ENCODE data around the gene INCA1. TPM values are rescaled to one million over a fixed set of nuclear protein-coding genes. Genes with fewer than 3 reads are reported as not detected.

INCA1 gene, protein sequence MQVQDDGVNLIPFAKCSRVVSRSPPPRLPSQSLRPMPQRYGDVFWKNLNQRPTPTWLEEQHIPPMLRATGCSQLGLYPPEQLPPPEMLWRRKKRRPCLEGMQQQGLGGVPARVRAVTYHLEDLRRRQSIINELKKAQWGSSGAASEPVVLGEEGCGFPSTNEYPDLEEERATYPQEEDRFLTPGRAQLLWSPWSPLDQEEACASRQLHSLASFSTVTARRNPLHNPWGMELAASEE
- total RNA-seq (2022; extraction: Qiagen RNA extraction; ENCODE audit: low read depth) = 1.4 to 3.1 TPM (median 1.6 TPM) in 5 replicates

DNA sequence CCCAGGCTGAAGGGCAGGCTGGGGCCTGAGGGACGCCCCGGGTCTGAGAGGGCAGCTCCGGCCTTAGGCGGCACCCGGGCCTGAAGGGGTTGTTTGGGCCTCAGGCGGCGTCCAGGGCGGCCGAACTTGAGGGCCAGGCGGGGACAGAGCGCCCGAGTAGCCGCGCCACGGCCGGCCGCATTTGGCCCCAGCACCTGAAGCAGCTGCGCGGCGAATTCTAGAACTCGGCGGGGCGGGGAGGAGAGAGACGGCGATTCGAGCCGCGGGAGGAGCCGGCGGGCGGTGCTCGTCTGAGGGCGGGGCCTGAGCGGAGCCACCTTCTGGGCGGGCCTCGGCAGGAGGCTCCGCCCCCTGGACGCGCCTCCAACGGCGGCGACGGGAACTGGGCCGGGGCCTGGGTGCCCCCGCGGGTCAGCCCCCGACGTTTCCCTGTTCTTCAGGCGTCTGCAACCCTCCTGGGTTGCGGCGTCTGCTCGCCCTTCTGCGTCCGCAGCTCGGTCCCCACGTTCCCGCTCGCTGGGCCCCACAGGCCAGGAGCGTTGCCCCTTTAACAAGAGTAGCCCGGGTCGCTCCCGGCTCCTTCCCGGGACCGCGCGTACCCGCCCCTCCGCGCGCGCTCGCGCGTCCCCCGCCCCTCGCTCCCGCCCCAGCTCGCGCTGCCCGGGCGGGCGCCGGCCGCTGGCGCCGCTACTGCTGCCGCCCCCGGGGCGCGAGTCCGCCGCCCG lies at the start of gene INCA1, which contains the start of gene KIF1C:
Gene INCA1, minus strand, starts transcription at position 221 of the 725 bp plus-strand sequence. CDS start 3,085 bp downstream, outside the sequence.
Gene KIF1C, plus strand, starts transcription at position 649 of the 725 bp plus-strand sequence. CDS start 2,297 bp downstream, outside the sequence.

DNA sequence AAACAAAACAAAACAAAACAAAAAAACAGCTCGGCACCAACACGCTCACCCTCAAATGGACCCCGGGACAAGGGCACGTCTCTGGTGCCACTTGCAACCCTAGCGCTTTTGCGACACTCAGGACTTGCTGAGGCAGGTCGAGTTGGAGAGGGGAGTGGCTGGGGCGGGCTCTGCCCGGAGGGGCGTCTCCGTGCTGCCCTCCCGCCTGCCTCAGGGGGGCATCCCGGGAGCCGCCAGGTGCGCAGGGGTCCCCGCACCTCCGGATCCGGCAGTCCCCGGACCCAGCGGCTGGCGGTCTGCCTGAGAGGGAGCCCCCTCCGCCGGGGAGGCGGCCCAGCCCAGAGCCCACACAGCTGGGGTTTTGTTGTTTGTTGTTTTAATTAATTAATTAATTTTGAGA lies 38.0 kb upstream of the INCA1 start, which contains the start of gene SLC52A1:
Gene SLC52A1, minus strand, starts transcription at position 112 of the 400 bp plus-strand sequence. CDS start 820 bp downstream, outside the sequence.

DNA sequence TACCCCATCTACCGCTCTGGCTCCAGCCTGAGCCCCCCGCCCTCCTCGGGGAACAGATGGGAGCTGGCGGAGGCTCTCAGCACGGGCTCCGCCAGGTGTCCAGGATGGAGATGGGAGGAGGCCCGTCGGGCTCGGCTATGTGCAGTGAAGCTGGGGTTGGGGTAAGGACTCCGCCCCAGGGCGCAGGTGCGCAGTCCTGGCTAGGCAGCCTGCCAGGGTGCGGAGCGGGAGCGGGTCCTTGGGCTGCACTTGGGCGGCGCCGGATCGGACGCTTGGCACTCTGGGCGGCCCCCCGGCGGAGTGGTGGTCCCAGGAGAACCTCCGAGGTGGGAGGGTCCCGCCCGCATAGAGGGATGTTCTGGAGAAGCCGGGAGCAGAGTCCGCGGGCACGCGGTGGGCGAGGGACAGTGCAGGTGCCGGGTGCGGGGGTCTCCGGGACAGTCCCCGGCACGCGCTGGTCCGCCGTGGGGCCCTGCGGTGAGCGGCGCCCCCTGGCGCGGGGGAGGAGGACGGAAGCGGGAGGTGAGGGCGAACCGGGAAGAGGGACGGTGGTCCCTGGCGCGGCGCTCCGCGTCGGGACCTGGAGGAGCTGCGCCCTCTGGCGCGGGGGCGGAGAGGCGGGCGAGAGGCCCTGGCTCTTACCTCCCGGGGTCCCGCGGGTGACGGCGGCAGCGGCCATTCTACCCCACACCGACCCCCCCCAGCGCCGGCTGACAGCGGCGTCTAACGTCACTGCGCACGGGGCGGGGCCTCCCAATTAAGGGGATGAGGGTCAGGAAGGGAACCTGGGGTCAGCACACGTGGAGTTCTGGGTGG lies 10.2 kb downstream of the INCA1 start, which contains the start of gene CAMTA2:
Gene CAMTA2, minus strand, starts transcription at position 725 of the 816 bp plus-strand sequence. CDS start 1,453 bp downstream, outside the sequence.

DNA sequence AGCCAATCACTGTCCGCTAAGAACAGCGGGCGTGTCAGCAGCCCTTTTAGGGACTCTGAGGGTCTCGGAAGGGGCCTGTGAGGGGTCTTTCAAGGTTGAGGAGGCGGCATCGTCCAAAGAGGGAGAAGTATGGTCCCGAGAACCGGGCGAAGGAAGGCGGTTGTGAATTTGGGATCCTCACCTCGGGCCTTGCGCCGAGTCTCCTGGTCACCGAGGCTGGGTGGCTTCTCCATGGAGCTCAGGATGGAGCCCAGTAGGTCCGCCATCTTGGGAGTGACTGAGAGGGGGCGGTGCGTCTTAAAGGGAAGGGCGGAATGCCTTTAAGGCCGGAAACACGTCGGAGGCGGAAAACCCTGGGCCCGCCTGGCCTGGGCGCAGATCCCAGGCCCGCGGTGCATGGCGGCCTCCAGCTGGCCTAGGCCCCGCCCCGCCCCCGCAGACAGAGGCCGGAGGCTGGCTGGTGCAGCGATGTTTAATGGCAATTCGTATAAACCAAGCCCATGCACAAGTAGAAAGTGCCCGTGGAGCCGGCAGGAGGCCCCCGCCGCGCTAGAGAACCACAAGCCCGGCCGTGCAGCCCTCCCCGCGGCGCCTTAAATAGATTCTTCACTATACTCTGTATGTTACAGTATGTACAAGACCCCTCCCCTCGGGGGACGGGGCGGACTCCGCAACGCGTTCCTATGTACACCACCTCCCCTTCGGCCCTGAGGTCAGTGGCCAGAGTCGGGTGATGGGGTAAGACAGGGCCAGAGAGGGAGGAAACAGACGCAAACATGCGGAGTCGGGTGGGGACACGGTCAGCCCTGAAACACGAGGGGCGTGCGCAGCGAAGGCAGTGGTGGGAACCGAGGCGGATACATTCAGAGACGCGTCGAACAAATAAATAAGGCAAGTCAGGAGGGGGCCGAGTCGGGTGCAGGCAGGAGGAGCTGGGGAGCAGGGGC lies 29.5 kb downstream of the INCA1 start, which contains the start of gene SPAG7:
Gene SPAG7, minus strand, starts transcription at position 279 of the 947 bp plus-strand sequence. Its CDS starts 13 bp downstream, at position 266.

DNA sequence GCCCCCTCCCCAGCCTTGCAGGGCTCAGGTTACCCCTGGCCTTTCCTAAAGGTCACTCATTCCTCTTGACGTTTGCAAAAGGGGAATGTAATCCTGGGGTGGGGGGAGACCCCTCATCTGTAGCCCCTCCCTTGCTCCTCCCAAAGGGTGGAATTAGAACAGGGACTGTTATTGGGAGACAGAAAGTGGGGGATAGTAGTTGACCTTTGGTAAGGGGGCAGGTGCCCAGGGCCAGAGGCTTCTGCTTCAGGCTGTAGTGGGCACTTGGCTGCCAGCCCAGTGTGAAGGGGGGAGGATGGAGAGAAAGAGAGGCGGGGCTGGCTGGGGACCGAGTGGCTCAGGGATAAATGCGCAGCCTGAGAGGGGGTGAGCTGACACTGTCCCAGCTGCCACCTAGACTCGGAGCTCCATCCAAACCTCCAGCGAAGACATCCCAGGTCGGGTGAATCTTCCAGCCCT lies 46.5 kb downstream of the INCA1 start, which contains the start of gene ENO3:
Gene ENO3, plus strand, starts transcription at position 374 of the 459 bp plus-strand sequence. CDS start 711 bp downstream, outside the sequence.

DNA sequence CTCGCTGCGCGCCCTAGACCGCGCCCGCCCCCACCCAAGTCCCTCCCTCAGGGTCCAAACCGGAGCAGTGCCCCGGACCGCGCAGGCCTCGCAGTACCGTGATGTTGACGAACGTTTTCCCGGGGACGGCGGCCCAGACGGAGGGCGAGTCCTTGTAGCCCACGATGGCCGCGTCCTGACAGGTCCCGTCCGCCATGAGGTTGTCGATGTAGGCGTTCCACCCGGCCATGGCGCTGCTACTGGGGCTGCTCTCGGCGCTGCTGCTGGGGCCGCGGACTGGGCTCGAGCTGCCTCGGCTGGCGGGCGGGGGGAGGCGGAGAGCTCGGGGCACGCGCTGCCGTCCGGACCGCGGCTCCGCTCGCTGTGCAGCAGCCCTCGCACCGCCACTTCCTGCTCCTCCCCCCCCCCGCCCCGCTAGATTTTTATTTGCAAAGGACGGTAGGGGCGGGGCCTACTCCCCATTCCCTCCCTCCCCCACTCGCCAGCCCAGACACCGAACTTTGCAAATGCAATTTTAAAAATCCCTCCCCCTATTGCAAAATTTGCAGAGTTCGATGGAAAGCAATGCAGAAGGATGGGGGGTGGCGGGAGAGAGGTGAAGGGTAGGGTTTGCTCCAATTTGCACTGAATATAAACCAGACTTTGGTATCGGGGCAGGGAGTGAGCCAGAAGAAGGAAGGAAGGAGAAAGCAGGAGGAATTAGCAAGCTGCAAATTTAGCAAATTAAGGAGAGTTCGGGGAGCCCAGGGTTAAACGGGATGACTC lies 49.0 kb downstream of the INCA1 start, which contains the start of gene PFN1:
Gene PFN1, minus strand, starts transcription at position 365 of the 765 bp plus-strand sequence. Its CDS starts 136 bp downstream, at position 229.

DNA sequence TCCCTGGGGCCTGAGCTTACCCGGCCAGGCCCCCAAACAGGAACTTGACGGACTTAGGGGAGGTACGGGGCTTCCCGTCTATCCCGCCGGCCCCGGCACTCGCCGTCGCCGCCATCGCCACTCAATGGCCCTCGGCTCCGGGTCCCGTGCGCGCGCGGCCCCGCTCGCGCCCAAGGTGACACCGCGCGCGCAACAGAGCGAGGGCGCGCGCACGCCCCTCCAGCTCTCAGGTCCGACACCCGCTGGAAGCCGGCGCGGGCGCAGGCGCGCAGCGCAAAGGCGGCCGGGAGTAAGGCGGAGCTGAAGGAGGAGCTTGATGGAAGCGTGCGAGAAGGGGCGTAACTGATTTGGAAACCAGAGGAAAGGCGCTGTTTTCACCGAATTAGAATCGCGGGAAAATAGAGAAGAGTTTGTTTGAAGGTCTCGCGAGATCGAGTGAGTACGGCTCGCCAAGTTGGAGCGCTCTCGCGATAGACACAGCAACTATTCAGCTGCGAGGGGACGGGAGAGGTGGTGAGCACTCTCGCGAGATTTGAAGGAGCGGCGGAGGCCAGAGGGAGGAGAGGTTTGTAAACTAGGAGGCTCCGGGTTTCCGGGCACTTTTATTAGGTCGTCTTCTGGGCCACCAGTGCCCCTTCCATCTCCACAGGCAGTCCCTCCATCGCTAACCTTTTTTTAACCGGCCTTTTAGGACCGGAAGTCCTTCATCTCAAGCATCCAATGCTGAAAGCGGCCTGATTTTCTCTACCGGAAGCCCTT lies 57.3 kb downstream of the INCA1 start, which contains the start of the genes RNF167 and SLC25A11:
Gene RNF167, plus strand, starts transcription at position 473 of the 759 bp plus-strand sequence. CDS start 642 bp downstream, outside the sequence.
Gene SLC25A11, minus strand, starts transcription at position 251 of the 759 bp plus-strand sequence. Its CDS starts 136 bp downstream, at position 115.

Other genes starting within 250 kb of the INCA1 start
- gene TM4SF5, start 225.6 kb downstream of the INCA1 start, total RNA-seq (2022; extraction: Qiagen RNA extraction; ENCODE audit: low read depth) = 0.41 to 1.1 TPM (median 0.82 TPM) in 5 replicates
- 0.35 to 1.5 TPM (median 1.1 TPM) in 5 replicates for gene VMO1, start 211.2 kb downstream of the INCA1 start, total RNA-seq (2022; extraction: Qiagen RNA extraction; ENCODE audit: low read depth)
- gene GLTPD2, start 208.6 kb downstream of the INCA1 start, total RNA-seq (2022; extraction: Qiagen RNA extraction; ENCODE audit: low read depth) = 0.14 to 0.15 TPM in 2 of 5 replicates, not detected in the others
- gene PSMB6, start 201.4 kb downstream of the INCA1 start, total RNA-seq (2022; extraction: Qiagen RNA extraction; ENCODE audit: low read depth) = 461 to 534 TPM (median 480 TPM) in 5 replicates
- gene PLD2, start 190.4 kb downstream of the INCA1 start, total RNA-seq (2022; extraction: Qiagen RNA extraction; ENCODE audit: low read depth) = 18.4 to 25.8 TPM (median 22.8 TPM) in 5 replicates
- gene MINK1, start 164.2 kb downstream of the INCA1 start, total RNA-seq (2022; extraction: Qiagen RNA extraction; ENCODE audit: low read depth) = 42.8 to 59.3 TPM (median 56.3 TPM) in 5 replicates
- 0.15 to 0.35 TPM (median 0.30 TPM) in 5 replicates for gene C17orf107, start 98.0 kb downstream of the INCA1 start, total RNA-seq (2022; extraction: Qiagen RNA extraction; ENCODE audit: low read depth)
- 0.05 to 0.15 TPM (median 0.08 TPM) in 3 of 5 replicates, not detected in the others for gene CHRNE, start 94.4 kb downstream of the INCA1 start, total RNA-seq (2022; extraction: Qiagen RNA extraction; ENCODE audit: low read depth)
- gene GP1BA, start 65.2 kb downstream of the INCA1 start, total RNA-seq (2022; extraction: Qiagen RNA extraction; ENCODE audit: low read depth) = not detected in 5 replicates
- gene SLC25A11, start 57.5 kb downstream of the INCA1 start, total RNA-seq (2022; extraction: Qiagen RNA extraction; ENCODE audit: low read depth) = 51.1 to 79.7 TPM (median 75.4 TPM) in 5 replicates
- 88.1 to 164 TPM (median 124 TPM) in 5 replicates for gene RNF167, start 57.3 kb downstream of the INCA1 start, total RNA-seq (2022; extraction: Qiagen RNA extraction; ENCODE audit: low read depth)
- 2,878 to 3,154 TPM (median 3,052 TPM) in 5 replicates for gene PFN1, start 49.0 kb downstream of the INCA1 start, total RNA-seq (2022; extraction: Qiagen RNA extraction; ENCODE audit: low read depth)
- gene ENO3, start 46.4 kb downstream of the INCA1 start, total RNA-seq (2022; extraction: Qiagen RNA extraction; ENCODE audit: low read depth) = 50.7 to 68.1 TPM (median 55.2 TPM) in 5 replicates
- 72.8 to 95.3 TPM (median 75.3 TPM) in 5 replicates for gene SPAG7, start 29.7 kb downstream of the INCA1 start, total RNA-seq (2022; extraction: Qiagen RNA extraction; ENCODE audit: low read depth)
- gene CAMTA2, start 9.8 kb downstream of the INCA1 start, total RNA-seq (2022; extraction: Qiagen RNA extraction; ENCODE audit: low read depth) = 20.9 to 36.6 TPM (median 32.9 TPM) in 5 replicates
- gene KIF1C, start 428 bp upstream of the INCA1 start, total RNA-seq (2022; extraction: Qiagen RNA extraction; ENCODE audit: low read depth) = 100 to 115 TPM (median 110 TPM) in 5 replicates
- 0.41 to 1.00 TPM (median 0.51 TPM) in 5 replicates for gene SLC52A1, start 37.9 kb upstream of the INCA1 start, total RNA-seq (2022; extraction: Qiagen RNA extraction; ENCODE audit: low read depth)
- 0.71 to 0.99 TPM (median 0.95 TPM) in 5 replicates for gene ZFP3, start 80.9 kb upstream of the INCA1 start, total RNA-seq (2022; extraction: Qiagen RNA extraction; ENCODE audit: low read depth)
- gene ZNF232, start 114.4 kb upstream of the INCA1 start, total RNA-seq (2022; extraction: Qiagen RNA extraction; ENCODE audit: low read depth) = 4.5 to 5.0 TPM (median 4.6 TPM) in 5 replicates
- 0.02 to 0.05 TPM (median 0.03 TPM) in 3 of 5 replicates, not detected in the others for gene USP6, start 118.5 kb upstream of the INCA1 start, total RNA-seq (2022; extraction: Qiagen RNA extraction; ENCODE audit: low read depth)
- gene ZNF594, start 194.3 kb upstream of the INCA1 start, total RNA-seq (2022; extraction: Qiagen RNA extraction; ENCODE audit: low read depth) = 0.90 to 1.9 TPM (median 1.6 TPM) in 5 replicates
- gene SCIMP, start 237.3 kb upstream of the INCA1 start, total RNA-seq (2022; extraction: Qiagen RNA extraction; ENCODE audit: low read depth) = not detected in 5 replicates